ENCODE results near the gene KIRREL3.

GRCh38 chr11:127017482-127017881 is 16.9 kb upstream of the KIRREL3 start:
- TF ChIP-seq GATA3 (IDR thresholded peaks at IDR 0.05; ENCODE audit: low read depth, low read length) (no peak), GATA2 (IDR thresholded peaks at IDR 0.05; ENCODE audit: low read depth, low read length) (no peak)
